Trophoblast cell (in vitro differentiated cells and primary cell): Measurements from ENCODE around the gene ZYG11A.
"Not testable (repeated sequence)": the region's sequence is repeated elsewhere in the genome, so short reads cannot be mapped to it uniquely, and the experiment has no call there.

Experiments
- DNase-seq, 2 donors: peaks; one replicate each; pipeline ENCODE4 v3.0.0-alpha.2; 2016
- H2AFZ ChIP-seq: 2 replicates; pipeline ENCODE4 v1.6.1; 2013; ENCODE audit warnings: low read length, moderate library complexity, mild to moderate bottlenecking; ENCODE audit not compliant: insufficient read depth, poor library complexity
- H2AK5ac ChIP-seq: 2 replicates; pipeline ENCODE4 v1.6.1; 2013; ENCODE audit warnings: mild to moderate bottlenecking, low read length
- H2BK120ac ChIP-seq: 2 replicates; pipeline ENCODE4 v1.6.1; 2013; ENCODE audit warnings: low read length, mild to moderate bottlenecking, moderate library complexity; ENCODE audit not compliant: insufficient read depth, poor library complexity
- H2BK12ac ChIP-seq: 2 replicates; pipeline ENCODE4 v1.6.1; 2013; ENCODE audit warnings: mild to moderate bottlenecking, low read length, moderate library complexity
- H2BK5ac ChIP-seq: 2 replicates; pipeline ENCODE4 v1.6.1; 2013; ENCODE audit warnings: low read length, low read depth, moderate library complexity, mild to moderate bottlenecking; ENCODE audit not compliant: poor library complexity
- H3K14ac ChIP-seq: 2 replicates; pipeline ENCODE4 v1.6.1; 2013; ENCODE audit warnings: mild to moderate bottlenecking, low read length
- H3K18ac ChIP-seq: 2 replicates; pipeline ENCODE4 v1.6.1; 2013; ENCODE audit warnings: mild to moderate bottlenecking, low read length
- H3K23ac ChIP-seq: 2 replicates; pipeline ENCODE4 v1.6.1; 2013; ENCODE audit warnings: low read length
- H3K27ac ChIP-seq: 2 replicates; pipeline ENCODE4 v1.5.1; 2013; ENCODE audit warnings: low read depth, mild to moderate bottlenecking, inconsistent platforms, low read length, moderate library complexity
- H3K27me3 ChIP-seq: 2 replicates; pipeline ENCODE4 v1.6.1; 2013; ENCODE audit warnings: inconsistent platforms, mild to moderate bottlenecking, low read length, moderate library complexity; ENCODE audit not compliant: insufficient read depth
- H3K36me3 ChIP-seq, 2 experiments: 1 replicate in 1 of 2; 2 replicates in 1 of 2; pipeline ENCODE4 v1.6.1; 2013; ENCODE audit warnings: low read length in 2 of 2, mild to moderate bottlenecking in 2 of 2, moderate library complexity in 1 of 2; ENCODE audit not compliant: insufficient read depth in 2 of 2, control insufficient read depth in 1 of 2
- H3K4ac ChIP-seq: 2 replicates; pipeline ENCODE4 v1.6.1; 2013; ENCODE audit warnings: low read depth, mild to moderate bottlenecking, low read length, moderate library complexity
- H3K4me1 ChIP-seq, 2 experiments: 1 replicate in 1 of 2; 2 replicates in 1 of 2; pipeline ENCODE4 v1.6.1; 2013; ENCODE audit warnings: low read length in 2 of 2, mild to moderate bottlenecking in 2 of 2, moderate library complexity in 1 of 2; ENCODE audit not compliant: insufficient read depth in 2 of 2, control insufficient read depth in 1 of 2
- H3K4me2 ChIP-seq: 2 replicates; pipeline ENCODE4 v1.6.1; 2013; ENCODE audit warnings: inconsistent platforms, mild to moderate bottlenecking, low read length, moderate library complexity
- H3K4me3 ChIP-seq: 2 replicates; pipeline ENCODE4 v1.5.1; 2013; ENCODE audit warnings: mild to moderate bottlenecking, low read depth, low read length, inconsistent platforms
- H3K79me1 ChIP-seq: one replicate; pipeline ENCODE4 v1.6.1; 2013; ENCODE audit warnings: low read length
- H3K79me2 ChIP-seq: 2 replicates; pipeline ENCODE4 v1.6.1; 2013; ENCODE audit warnings: low read length, mild to moderate bottlenecking; ENCODE audit not compliant: control insufficient read depth, insufficient read depth, poor library complexity
- H3K9ac ChIP-seq: 2 replicates; pipeline ENCODE4 v1.6.1; 2013; ENCODE audit warnings: mild to moderate bottlenecking, low read length
- H3K9me3 ChIP-seq: 2 replicates; pipeline ENCODE4 v1.6.1; 2013; ENCODE audit warnings: low read depth, mild to moderate bottlenecking, control low read depth, inconsistent platforms, low read length; ENCODE audit not compliant: insufficient read depth
- H4K12ac ChIP-seq: 2 replicates; pipeline ENCODE4 v1.6.1; 2013; ENCODE audit warnings: low read depth, mild to moderate bottlenecking, low read length, moderate library complexity
- H4K8ac ChIP-seq: 2 replicates; pipeline ENCODE4 v1.6.1; 2013; ENCODE audit warnings: low read depth, mild to moderate bottlenecking, low read length, moderate library complexity
- H4K91ac ChIP-seq: one replicate; pipeline ENCODE4 v1.6.1; 2013; ENCODE audit warnings: low read depth, mild to moderate bottlenecking, low read length, moderate library complexity
- WGBS: extraction: QIAGEN DNeasy Blood & Tissue Kit; methylation state at CpG from one replicate; pipeline ENCODE4 v1.1.7; 2013; ENCODE audit warnings: missing lambda C conversion rate; ENCODE audit not compliant: insufficient read length, insufficient coverage; ENCODE audit errors: extremely low coverage; 5-methylcytosine and 5-hydroxymethylcytosine counted together

The ZYG11A gene

DNA sequence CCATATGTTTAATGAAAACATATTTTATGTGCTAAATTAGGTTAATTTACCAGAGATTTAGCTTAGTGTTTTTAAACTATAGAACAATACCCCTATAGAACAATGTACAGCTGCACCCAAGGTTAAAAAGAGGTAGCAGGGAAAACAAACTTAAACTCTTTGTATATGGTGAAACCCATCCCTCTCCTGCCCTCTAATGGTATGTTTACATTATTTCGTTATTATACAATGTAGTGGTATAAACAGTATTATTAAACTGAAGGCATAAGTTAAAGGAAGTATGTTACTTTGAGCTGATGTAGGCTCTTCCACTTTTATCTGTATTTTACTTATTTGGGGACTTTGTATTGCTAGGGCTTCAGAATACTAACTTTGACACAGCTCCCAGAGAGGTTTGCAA lies 16.7 kb upstream of the ZYG11A start:
- Histone ChIP-seq H4K12ac (no peak overlapping the region), H2BK12ac (no peak overlapping the region), H3K79me1 (no peaks in the 10 kb centered on the region), H3K23ac (no peak overlapping the region), H3K9me3 (no peaks in the 10 kb centered on the region), H4K91ac (no peak overlapping the region), H3K4ac (no peak overlapping the region), H3K27me3 (no peaks in the 10 kb centered on the region), H3K79me2 (no peaks in the 10 kb centered on the region), H3K36me3 (peaks cover under 1 to 5% of the 10 kb centered on the region in 2 experiments), H3K14ac (no peak overlapping the region), H2AFZ (no peak overlapping the region), H3K4me3 (no peak overlapping the region), H3K27ac (no peak overlapping the region), H3K4me2 (no peak overlapping the region), H3K18ac (no peak overlapping the region), H2BK5ac (no peak overlapping the region), H4K8ac (no peak overlapping the region), H2BK120ac (no peak overlapping the region), H2AK5ac (no peak overlapping the region), H3K4me1 (no peaks in the 10 kb centered on the region), H3K9ac (no peak overlapping the region)
- DNase-seq, result peak in 1 of 2 donors; percentile 33
- WGBS, result no CpG with 5 or more reads among the region's 1 CpG

GRCh38 chr1:52834798-52835197 lies 7.8 kb upstream of the ZYG11A start:
- Histone ChIP-seq H3K36me3 (no peaks in the 10 kb centered on the region), H3K9ac (no peak overlapping the region), H3K79me2 (no peaks in the 10 kb centered on the region), H3K4me2 (no peak overlapping the region), H3K14ac (no peak overlapping the region), H3K9me3 (no peaks in the 10 kb centered on the region), H4K91ac (no peak overlapping the region), H3K79me1 (no peaks in the 10 kb centered on the region), H3K18ac (no peak overlapping the region), H3K4me3 (no peak overlapping the region), H2BK120ac (no peak overlapping the region), H3K27me3 (no peaks in the 10 kb centered on the region), H3K4ac (no peak overlapping the region), H3K23ac (no peak overlapping the region), H3K4me1 (no peaks in the 10 kb centered on the region), H4K8ac (no peak overlapping the region), H2AK5ac (no peak overlapping the region), H2AFZ (no peak overlapping the region), H3K27ac (no peak overlapping the region), H2BK5ac (no peak overlapping the region), H4K12ac (no peak overlapping the region), H2BK12ac (no peak overlapping the region)
- no peak for DNase-seq
- WGBS, result no CpG with 5 or more reads among the region's 3 CpGs

DNA sequence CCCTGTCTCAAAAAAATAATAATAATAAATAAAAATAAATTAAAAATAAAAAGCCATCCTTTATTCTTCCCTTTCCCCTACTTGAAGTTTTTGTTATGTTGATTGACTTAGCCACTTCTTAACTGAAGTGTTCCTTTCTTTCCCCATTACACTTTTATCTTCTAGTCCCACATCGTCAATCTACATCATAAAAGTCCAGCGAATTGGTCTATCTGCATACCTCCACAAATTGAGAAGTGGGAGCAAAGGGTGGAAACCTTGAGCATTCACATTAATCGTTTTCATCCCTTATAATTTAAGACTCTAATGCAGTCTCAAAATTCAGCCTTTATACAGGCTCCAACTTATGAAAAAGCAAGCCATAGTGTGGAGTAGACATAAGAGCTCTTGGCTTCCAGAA lies 6.5 kb upstream of the ZYG11A start:
- Histone ChIP-seq H3K4me1 (no peaks in the 10 kb centered on the region), H3K9ac (no peak overlapping the region), H4K8ac (no peak overlapping the region), H4K12ac (no peak overlapping the region), H2BK5ac (no peak overlapping the region), H3K79me2 (no peaks in the 10 kb centered on the region), H2BK120ac (no peak overlapping the region), H3K4ac (no peak overlapping the region), H3K4me2 (no peak overlapping the region), H3K4me3 (no peak overlapping the region), H3K9me3 (no peaks in the 10 kb centered on the region), H3K27me3 (no peaks in the 10 kb centered on the region), H4K91ac (no peak overlapping the region), H2BK12ac (no peak overlapping the region), H3K27ac (no peak overlapping the region), H3K36me3 (no peaks in the 10 kb centered on the region), H2AFZ (no peak overlapping the region), H3K23ac (no peak overlapping the region), H3K14ac (no peak overlapping the region), H3K18ac (no peak overlapping the region), H2AK5ac (no peak overlapping the region), H3K79me1 (no peaks in the 10 kb centered on the region)
- WGBS, result no CpG with 5 or more reads among the region's 3 CpGs
- DNase-seq, result no peak

DNA sequence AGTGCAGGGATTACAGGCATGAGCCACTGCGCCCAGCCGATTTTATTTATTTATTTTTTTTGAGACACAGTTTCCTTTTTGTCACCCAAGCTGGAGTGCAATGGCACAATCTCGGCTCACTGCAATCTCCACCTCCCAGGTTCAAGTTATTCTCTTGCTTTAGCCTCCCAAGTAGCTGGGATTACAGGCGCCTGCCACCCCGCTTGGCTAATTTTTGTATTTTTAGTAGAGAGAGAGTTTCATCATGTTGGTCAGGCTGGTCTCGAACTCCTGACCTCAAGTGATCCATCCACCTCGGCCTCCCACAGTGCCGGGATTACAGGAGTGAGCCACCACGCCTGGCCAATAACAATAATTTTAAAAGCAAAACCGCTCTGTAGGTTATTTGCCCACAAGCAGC lies 3.4 kb upstream of the ZYG11A start:
- not testable (repeated sequence) for H3K23ac ChIP-seq, H3K14ac ChIP-seq, H2BK5ac ChIP-seq, H3K9me3 ChIP-seq, DNase-seq, H3K4ac ChIP-seq, H3K36me3 ChIP-seq, H3K4me3 ChIP-seq, H2BK120ac ChIP-seq, H2AFZ ChIP-seq, H2BK12ac ChIP-seq, H4K91ac ChIP-seq, H3K18ac ChIP-seq, H2AK5ac ChIP-seq, H3K27ac ChIP-seq, H3K4me2 ChIP-seq, H4K8ac ChIP-seq, H3K79me2 ChIP-seq, H3K79me1 ChIP-seq, H4K12ac ChIP-seq, H3K4me1 ChIP-seq, H3K9ac ChIP-seq
- no CpG with 5 or more reads among the region's 10 CpGs for WGBS
- H3K27me3 ChIP-seq, result peaks cover 14% of the 10 kb centered on the region
